ENCODE results near the gene MCAT. TPM values are rescaled to one million over a fixed set of nuclear protein-coding genes. Genes with fewer than 3 reads are reported as not detected.

MCAT gene
- polyA plus RNA-seq, 1 donor (not counting 4 experiments of a cell fraction or from before 2014, with no cell fraction given): 13.9 TPM

- Histone ChIP-seq H3K4me3 (ENCODE audit: control insufficient read depth in 2 of 3, extremely low read depth in 1 of 3, insufficient read depth in 2 of 3, low read depth in 1 of 3, low read length in 3 of 3) (no peak overlapping the region), H2AFZ (ENCODE audit: control insufficient read depth, low read length) (no peak overlapping the region), H4K20me1 (ENCODE audit: control insufficient read depth, extremely low read depth, insufficient read depth, low read length) (no peaks in the 10 kb centered on the region), H3K79me2 (ENCODE audit: control insufficient read depth, insufficient read depth, low read length) (peaks cover 13% of the 10 kb centered on the region), H3K36me3 (ENCODE audit: control insufficient read depth in 2 of 2, extremely low read depth in 1 of 2, insufficient read depth in 2 of 2, low read length in 2 of 2) (peaks cover 38 to 51% of the 10 kb centered on the region in 2 experiments), H3K9ac (ENCODE audit: control insufficient read depth, extremely low read depth, insufficient read depth, low read length) (no peak overlapping the region), H3K27ac (ENCODE audit: control insufficient read depth, insufficient read depth, low read length) (no peak overlapping the region), H3K4me1 (ENCODE audit: control insufficient read depth, extremely low read depth, insufficient read depth, low read length) (no peaks in the 10 kb centered on the region), H3K9me3 (ENCODE audit: control insufficient read depth, low read depth, low read length) (no peaks in the 10 kb centered on the region), H3K27me3 (ENCODE audit: control insufficient read depth, extremely low read depth, insufficient read depth, low read length) (no peaks in the 10 kb centered on the region), H3K4me2 (ENCODE audit: control insufficient read depth, extremely low read depth, insufficient read depth, low read depth, low read length) (no peak overlapping the region), H3K9me1 (ENCODE audit: control insufficient read depth, extremely low read depth, insufficient read depth, low read length) (no peaks in the 10 kb centered on the region)
- no peak for FAIRE-seq
- no peak for TF ChIP-seq EZH2 (IDR thresholded peaks at IDR 0.05; ENCODE audit: low read length)
- TF ChIP-seq CTCF (optimal IDR thresholded peaks at IDR 0.05 in 1 of 3, IDR thresholded peaks at IDR 0.05 in 1 of 3, conservative IDR thresholded peaks at IDR 0.05 in 1 of 3; ENCODE audit: extremely low read depth in 1 of 3, insufficient read depth in 2 of 3, low read length in 3 of 3): peak; percentile 60 to 81 (median 71)
- dilution Hi-C loops (cut with MboI; ENCODE audit: extremely low pct_ligation_motif_present, low sequenced_read_pairs): no loop called here
- no peak for DNase-seq (ENCODE audit: low read depth, low spot score)
These were observed 6.9 kb downstream of the MCAT start for GRCh38 chr22:43136255-43136654.

DNA sequence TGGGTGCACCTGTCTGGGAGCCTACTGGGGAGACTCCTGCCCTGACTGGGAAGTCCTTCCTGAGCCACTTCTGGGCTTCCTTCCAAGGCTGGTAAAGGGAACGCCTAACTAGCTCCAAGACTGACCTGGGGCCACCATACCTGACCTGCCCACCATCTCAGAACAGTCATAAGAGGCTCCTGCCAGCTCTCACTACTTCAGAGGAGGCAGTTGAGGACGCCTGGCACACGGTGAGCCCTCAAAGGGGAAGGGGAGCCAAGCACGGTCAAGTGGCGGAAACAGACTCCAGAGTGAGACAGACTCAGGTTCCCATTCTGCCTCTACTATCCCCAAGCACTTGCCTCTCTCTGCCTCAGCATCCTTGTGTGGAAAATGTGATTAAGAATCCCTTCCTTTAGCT is 7.6 kb downstream of the MCAT start:
- dilution Hi-C loops (cut with MboI; ENCODE audit: extremely low pct_ligation_motif_present, low sequenced_read_pairs): no loop called here
- peaks cover 39 to 46% of the 10 kb centered on the region in 2 experiments for H3K36me3 ChIP-seq (ENCODE audit: control insufficient read depth in 2 of 2, extremely low read depth in 1 of 2, insufficient read depth in 2 of 2, low read length in 2 of 2)
- DNase-seq (ENCODE audit: low read depth, low spot score): no peak

More for the DNA sequence above, 7.6 kb downstream of the MCAT start:
- H4K20me1 ChIP-seq (ENCODE audit: control insufficient read depth, extremely low read depth, insufficient read depth, low read length): no peaks in the 10 kb centered on the region
- peaks cover 6% of the 10 kb centered on the region for H3K79me2 ChIP-seq (ENCODE audit: control insufficient read depth, insufficient read depth, low read length)
- TF ChIP-seq EZH2 (IDR thresholded peaks at IDR 0.05; ENCODE audit: low read length) (no peak), CTCF (optimal IDR thresholded peaks at IDR 0.05 in 1 of 3, IDR thresholded peaks at IDR 0.05 in 1 of 3, conservative IDR thresholded peaks at IDR 0.05 in 1 of 3; ENCODE audit: extremely low read depth in 1 of 3, insufficient read depth in 2 of 3, low read length in 3 of 3) (no peak)
- no peaks in the 10 kb centered on the region for H3K9me1 ChIP-seq (ENCODE audit: control insufficient read depth, extremely low read depth, insufficient read depth, low read length)
- H3K9ac ChIP-seq (ENCODE audit: control insufficient read depth, extremely low read depth, insufficient read depth, low read length): no peak overlapping the region
- no peak overlapping the region for H3K4me3 ChIP-seq (ENCODE audit: control insufficient read depth in 2 of 3, extremely low read depth in 1 of 3, insufficient read depth in 2 of 3, low read depth in 1 of 3, low read length in 3 of 3)
- H3K4me2 ChIP-seq (ENCODE audit: control insufficient read depth, extremely low read depth, insufficient read depth, low read depth, low read length): no peak overlapping the region
- H3K27ac ChIP-seq (ENCODE audit: control insufficient read depth, insufficient read depth, low read length): no peak overlapping the region
- FAIRE-seq: no peak
- H3K27me3 ChIP-seq (ENCODE audit: control insufficient read depth, extremely low read depth, insufficient read depth, low read length): no peaks in the 10 kb centered on the region
- H3K4me1 ChIP-seq (ENCODE audit: control insufficient read depth, extremely low read depth, insufficient read depth, low read length): no peaks in the 10 kb centered on the region
- no peak overlapping the region for H2AFZ ChIP-seq (ENCODE audit: control insufficient read depth, low read length)
- H3K9me3 ChIP-seq (ENCODE audit: control insufficient read depth, low read depth, low read length): no peaks in the 10 kb centered on the region
